Lower leg skin (tissue), 4 donors: ENCODE measurements around the gene OSBP2. TPM values are rescaled to one million over a fixed set of nuclear protein-coding genes. Genes with fewer than 3 reads are reported as not detected.

Source experiments
- DNase-seq, 2 donors: peaks; one replicate each; pipeline ENCODE4 v3.0.0-alpha.2; 2019; ENCODE audit warnings: low spot score in 2 of 2
- H3K4me3 ChIP-seq: fragments of 200-600 bp; sonication (generic); 2 replicates; pipeline ENCODE4 v1.5.1; 2017; ENCODE audit warnings: mild to moderate bottlenecking, low read depth; ENCODE audit not compliant: poor library complexity, severe bottlenecking
- CTCF ChIP-seq, 3 donors: fragments of 450-650 bp; IDR thresholded peaks; one replicate each; pipeline ENCODE4 v1.5.1; 2016; ENCODE audit warnings: antibody characterized with exemption in 3 of 3, mild to moderate bottlenecking in 3 of 3, moderate library complexity in 2 of 3
- POLR2A ChIP-seq, 2 donors: fragments of 450-650 bp; IDR thresholded peaks; one replicate each; pipeline ENCODE4 v1.6.1; 2016 to 2017; ENCODE audit warnings: antibody characterized with exemption in 2 of 2, mild to moderate bottlenecking in 1 of 2, moderate library complexity in 1 of 2
- WGBS, 2 donors: methylation state at CpG; one replicate each; pipeline ENCODE4 v1.1.5; 2018; 5-methylcytosine and 5-hydroxymethylcytosine counted together
- intact Hi-C: fragments of 100-400 bp; cut with DNase I; formaldehyde crosslinking; loops from one replicate; pipeline ENCODE4 v1.15.0; 2023; ENCODE audit warnings: low total_unique reads
- total RNA-seq, 4 donors: library from RNA; depleted of rRNA; stranded (reverse); fragments of >200 nt; gene quantifications; one replicate each; pipeline ENCODE4 v1.1.0, GENCODE V29; 2016

The OSBP2 gene
- total RNA-seq, 4 donors from 2014 or later = 7.2 to 13.3 (median 10.0) TPM

GRCh38 chr22:30857791-30858190, 163.1 kb downstream of the OSBP2 start:
- no peak overlapping the region for H3K4me3 ChIP-seq
- peak; percentile 3 to 70 for DNase-seq
- intact Hi-C loops = no loop called here
- 89 to 94% methylated on average over 10 to 13 of the region's 13 CpGs for WGBS, 2 donors
- TF ChIP-seq CTCF (IDR thresholded peaks at IDR 0.05) = no peak
- TF ChIP-seq POLR2A (IDR thresholded peaks at IDR 0.05) = no peak

GRCh38 chr22:30858976-30859713, 164.5 kb downstream of the OSBP2 start:
- intact Hi-C loops = no loop called here
- DNase-seq = peak in 1 of 2 donors; percentile 68
- WGBS, 2 donors = 93 to 96% methylated on average over 18 of the region's 18 CpGs
- H3K4me3 ChIP-seq = no peak overlapping the region
- TF ChIP-seq CTCF (IDR thresholded peaks at IDR 0.05) (no peak), POLR2A (IDR thresholded peaks at IDR 0.05) (no peak)

GRCh38 chr22:30859714-30860095, 165.0 kb downstream of the OSBP2 start:
- TF ChIP-seq CTCF (IDR thresholded peaks at IDR 0.05) (no peak), POLR2A (IDR thresholded peaks at IDR 0.05) (no peak)
- intact Hi-C loops = no loop called here
- peak in 1 of 2 donors; percentile 58 for DNase-seq
- 92 to 93% methylated on average over 7 of the region's 7 CpGs for WGBS, 2 donors
- no peak overlapping the region for H3K4me3 ChIP-seq

- no peak for TF ChIP-seq POLR2A (IDR thresholded peaks at IDR 0.05)
- no peak for TF ChIP-seq CTCF (IDR thresholded peaks at IDR 0.05)
- DNase-seq = peak in 1 of 2 donors; percentile 70
- no peak overlapping the region for H3K4me3 ChIP-seq
- intact Hi-C loops = no loop called here
- 81 to 82% methylated on average over 8 to 12 of the region's 12 CpGs for WGBS, 2 donors
These were observed 165.8 kb downstream of the OSBP2 start for GRCh38 chr22:30860176-30861105.

- TF ChIP-seq CTCF (IDR thresholded peaks at IDR 0.05) (no peak), POLR2A (IDR thresholded peaks at IDR 0.05) (no peak)
- 70 to 75% methylated on average over 9 of the region's 9 CpGs for WGBS, 2 donors
- peak in 1 of 2 donors; percentile 59 for DNase-seq
- no peak overlapping the region for H3K4me3 ChIP-seq
- intact Hi-C loops = no loop called here
These were observed 166.5 kb downstream of the OSBP2 start for GRCh38 chr22:30861131-30861530.
